Keratinocyte (primary cell): ENCODE measurements around the gene GABRD. TPM values are rescaled to one million over a fixed set of nuclear protein-coding genes. Genes with fewer than 3 reads are reported as not detected.

ENCODE experiments used
- DNase-seq: peaks from one replicate; pipeline ENCODE4 v3.0.0-alpha.2; 2011; ENCODE audit warnings: low read depth, missing footprints, low spot score
- FAIRE-seq: peaks from 2 replicates; lab custom pipeline; 2011; peaks lifted over from hg19 to GRCh38; lab: Jason Lieb, UNC
- H2AFZ ChIP-seq: 2 replicates; pipeline ENCODE4 v1.6.0; 2012; ENCODE audit warnings: low read length, control low read depth, inconsistent platforms; ENCODE audit not compliant: control insufficient read depth
- H3K27ac ChIP-seq: 2 replicates; pipeline ENCODE4 v1.5.1; 2011; ENCODE audit warnings: low read length; ENCODE audit not compliant: control insufficient read depth, insufficient read depth
- H3K27me3 ChIP-seq: 3 replicates; pipeline ENCODE4 v1.6.0; 2011; ENCODE audit warnings: low read length; ENCODE audit not compliant: control insufficient read depth, insufficient read depth; ENCODE audit errors: extremely low read depth
- H3K36me3 ChIP-seq, 2 experiments: 2 replicates in 1 of 2; 3 replicates in 1 of 2; pipeline ENCODE4 v1.5.1; 2011; ENCODE audit warnings: low read length in 2 of 2, mild to moderate bottlenecking in 1 of 2; ENCODE audit not compliant: control insufficient read depth in 2 of 2, insufficient read depth in 2 of 2; ENCODE audit errors: extremely low read depth in 1 of 2
- H3K4me1 ChIP-seq: 3 replicates; pipeline ENCODE4 v1.5.1; 2011; ENCODE audit warnings: low read length; ENCODE audit not compliant: control insufficient read depth, insufficient read depth; ENCODE audit errors: extremely low read depth
- H3K4me2 ChIP-seq: 3 replicates; pipeline ENCODE4 v1.6.0; 2011; ENCODE audit warnings: low read depth, low read length; ENCODE audit not compliant: control insufficient read depth, insufficient read depth; ENCODE audit errors: extremely low read depth
- H3K4me3 ChIP-seq, 3 experiments: fragments of 200-600 bp in 1 of 3; sonication (generic) in 1 of 3; 2 replicates in 2 of 3; 3 replicates in 1 of 3; pipeline ENCODE4 v1.5.1; 2011 to 2016; ENCODE audit warnings: low read length in 3 of 3, mild to moderate bottlenecking in 3 of 3, control low read depth in 2 of 3, inconsistent platforms in 1 of 3, low read depth in 1 of 3, mixed read lengths in 1 of 3, mixed run types in 1 of 3, moderate library complexity in 1 of 3; ENCODE audit not compliant: control insufficient read depth in 2 of 3, insufficient read depth in 2 of 3; ENCODE audit errors: extremely low read depth in 1 of 3
- H3K79me2 ChIP-seq: 2 replicates; pipeline ENCODE4 v1.6.0; 2012; ENCODE audit warnings: low read length; ENCODE audit not compliant: control insufficient read depth, insufficient read depth
- H3K9ac ChIP-seq: 3 replicates; pipeline ENCODE4 v1.6.0; 2011; ENCODE audit warnings: low read length; ENCODE audit not compliant: control insufficient read depth, insufficient read depth; ENCODE audit errors: extremely low read depth
- H3K9me1 ChIP-seq: 3 replicates; pipeline ENCODE4 v1.6.0; 2011; ENCODE audit warnings: low read length; ENCODE audit not compliant: control insufficient read depth, insufficient read depth; ENCODE audit errors: extremely low read depth
- H3K9me3 ChIP-seq: 2 replicates; pipeline ENCODE4 v1.5.1; 2012; ENCODE audit warnings: low read depth, low read length; ENCODE audit not compliant: control insufficient read depth
- H4K20me1 ChIP-seq: 3 replicates; pipeline ENCODE4 v1.6.0; 2011; ENCODE audit warnings: low read length; ENCODE audit not compliant: control insufficient read depth, insufficient read depth; ENCODE audit errors: extremely low read depth
- EZH2 ChIP-seq: IDR thresholded peaks from one replicate; pipeline ENCODE4 v1.6.1; 2012; ENCODE audit warnings: inconsistent platforms, mild to moderate bottlenecking, low read length, moderate library complexity
- dilution Hi-C: fragments of 300-500 bp; cut with MboI; formaldehyde crosslinking; loops from one replicate; pipeline ENCODE4 v1.7.0; 2020; ENCODE audit warnings: low sequenced_read_pairs; ENCODE audit not compliant: extremely low pct_ligation_motif_present
- polyA plus RNA-seq, 5 experiments: library from polyadenylated mRNA; depleted of rRNA in 3 of 5; stranded (reverse) in 3 of 5; stranded (forward) in 1 of 5; unstranded in 1 of 5; fragments of >200 nt; gene quantifications; 1 replicate in 1 of 5; 2 replicates in 3 of 5; 3 replicates in 1 of 5; pipeline versions ENCODE4 v1.2.1 to v1.2.3, GENCODE V29; 2011 to 2012; ENCODE audit warnings: missing spikeins in 2 of 5, low read depth in 1 of 5, low replicate concordance in 1 of 5
- TF ChIP-seq, protein P1 (sequence below), 3 experiments: IDR thresholded peaks in 1 of 3; conservative IDR thresholded peaks in 1 of 3; optimal IDR thresholded peaks in 1 of 3; 2 replicates in 2 of 3; 3 replicates in 1 of 3; pipeline versions ENCODE3 to v1.5.1; 2011; ENCODE audit warnings: low read length in 3 of 3, mild to moderate bottlenecking in 3 of 3, moderate library complexity in 2 of 3, control low read depth in 1 of 3, inconsistent platforms in 1 of 3; ENCODE audit not compliant: insufficient read depth in 2 of 3; ENCODE audit errors: extremely low read depth in 1 of 3

GABRD gene
- polyA plus RNA-seq, 1 donor (not counting 4 experiments of a cell fraction or from before 2014, with no cell fraction given): not detected

DNA sequence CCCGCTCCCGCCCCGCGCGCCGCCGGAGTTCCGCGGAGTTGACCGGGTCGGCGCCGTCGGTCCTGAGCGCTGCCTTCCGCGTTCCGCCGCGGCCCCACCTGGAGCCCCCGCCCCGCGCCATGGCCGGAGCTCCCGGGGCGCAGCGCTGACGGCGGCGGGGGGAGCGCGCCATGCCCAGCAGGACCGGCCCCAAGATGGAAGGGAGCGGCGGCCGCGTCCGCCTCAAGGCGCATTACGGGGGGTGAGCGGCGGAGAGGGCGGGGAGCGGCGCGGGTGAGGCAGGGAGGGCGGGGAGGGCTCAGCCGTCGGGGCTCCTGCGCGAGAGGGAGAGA lies 31.3 kb downstream of the GABRD start:
- Histone ChIP-seq H3K79me2 (peaks cover 26% of the 10 kb centered on the region), H3K36me3 (peaks cover 0 to 2% of the 10 kb centered on the region in 2 experiments), H3K9ac (peak overlapping the region; percentile 71), H3K9me3 (no peaks in the 10 kb centered on the region), H3K4me3 (peak overlapping the region; percentile 78 to 90 (median 86)), H4K20me1 (peaks cover 9% of the 10 kb centered on the region), H3K4me2 (peak overlapping the region; percentile 81), H3K4me1 (peaks cover 13% of the 10 kb centered on the region), H3K27ac (no peak overlapping the region), H3K27me3 (no peaks in the 10 kb centered on the region), H3K9me1 (peaks cover 9% of the 10 kb centered on the region), H2AFZ (peak overlapping the region; percentile 12)
- TF ChIP-seq, protein P1, sequence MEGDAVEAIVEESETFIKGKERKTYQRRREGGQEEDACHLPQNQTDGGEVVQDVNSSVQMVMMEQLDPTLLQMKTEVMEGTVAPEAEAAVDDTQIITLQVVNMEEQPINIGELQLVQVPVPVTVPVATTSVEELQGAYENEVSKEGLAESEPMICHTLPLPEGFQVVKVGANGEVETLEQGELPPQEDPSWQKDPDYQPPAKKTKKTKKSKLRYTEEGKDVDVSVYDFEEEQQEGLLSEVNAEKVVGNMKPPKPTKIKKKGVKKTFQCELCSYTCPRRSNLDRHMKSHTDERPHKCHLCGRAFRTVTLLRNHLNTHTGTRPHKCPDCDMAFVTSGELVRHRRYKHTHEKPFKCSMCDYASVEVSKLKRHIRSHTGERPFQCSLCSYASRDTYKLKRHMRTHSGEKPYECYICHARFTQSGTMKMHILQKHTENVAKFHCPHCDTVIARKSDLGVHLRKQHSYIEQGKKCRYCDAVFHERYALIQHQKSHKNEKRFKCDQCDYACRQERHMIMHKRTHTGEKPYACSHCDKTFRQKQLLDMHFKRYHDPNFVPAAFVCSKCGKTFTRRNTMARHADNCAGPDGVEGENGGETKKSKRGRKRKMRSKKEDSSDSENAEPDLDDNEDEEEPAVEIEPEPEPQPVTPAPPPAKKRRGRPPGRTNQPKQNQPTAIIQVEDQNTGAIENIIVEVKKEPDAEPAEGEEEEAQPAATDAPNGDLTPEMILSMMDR (optimal IDR thresholded peaks at IDR 0.05 in 1 of 3, IDR thresholded peaks at IDR 0.05 in 1 of 3, conservative IDR thresholded peaks at IDR 0.05 in 1 of 3; ENCODE audit: extremely low read depth in 1 of 3, insufficient read depth in 2 of 3, low read length in 3 of 3): no peak
- no peak for TF ChIP-seq EZH2
- no peak for FAIRE-seq
- no peak for DNase-seq
- dilution Hi-C loops: no loop called here

- peak overlapping the region; percentile 71 for H3K9ac ChIP-seq
- H3K4me1 ChIP-seq: peaks cover 13% of the 10 kb centered on the region
- H3K9me1 ChIP-seq: peaks cover 9% of the 10 kb centered on the region
- no peak for FAIRE-seq
- peak overlapping the region; percentile 8 for H3K27ac ChIP-seq
- DNase-seq: no peak
- H4K20me1 ChIP-seq: peaks cover 9% of the 10 kb centered on the region
- dilution Hi-C loops: no loop called here
- TF ChIP-seq, protein P1 (optimal IDR thresholded peaks at IDR 0.05 in 1 of 3, IDR thresholded peaks at IDR 0.05 in 1 of 3, conservative IDR thresholded peaks at IDR 0.05 in 1 of 3; ENCODE audit: extremely low read depth in 1 of 3, insufficient read depth in 2 of 3, low read length in 3 of 3): no peak
- TF ChIP-seq EZH2: no peak
- peaks cover 0 to 3% of the 10 kb centered on the region in 2 experiments for H3K36me3 ChIP-seq
- peak overlapping the region; percentile 81 for H3K4me2 ChIP-seq
- H3K79me2 ChIP-seq: peaks cover 26% of the 10 kb centered on the region
- H3K9me3 ChIP-seq: no peaks in the 10 kb centered on the region
- H3K27me3 ChIP-seq: no peaks in the 10 kb centered on the region
- H2AFZ ChIP-seq: peak overlapping the region; percentile 12
- peak overlapping the region; percentile 78 to 90 (median 86) for H3K4me3 ChIP-seq
These were observed 31.9 kb downstream of the GABRD start for GRCh38 chr1:2050793-2051682.
